ENCODE results near the gene NYAP2. TPM values are rescaled to one million over a fixed set of nuclear protein-coding genes. Genes with fewer than 3 reads are reported as not detected.

Gene NYAP2
- total RNA-seq, 1 experiment from 2014 or later: not detected

GRCh38 chr2:225558399-225559071 lies 159.0 kb downstream of the NYAP2 start:
- no peak for DNase-seq (ENCODE audit: low spot score)

GRCh38 chr2:225559072-225559415 lies 159.5 kb downstream of the NYAP2 start:
- no peak for DNase-seq (ENCODE audit: low spot score)

GRCh38 chr2:225566798-225567197 lies 167.3 kb downstream of the NYAP2 start:
- DNase-seq (ENCODE audit: low spot score): no peak

GRCh38 chr2:225569995-225570394 lies 170.5 kb downstream of the NYAP2 start:
- DNase-seq (ENCODE audit: low spot score): no peak

- no peak for DNase-seq (ENCODE audit: low spot score)
Observed at GRCh38 chr2:225573603-225574002, 174.1 kb downstream of the NYAP2 start.

GRCh38 chr2:225574582-225575138 lies 175.2 kb downstream of the NYAP2 start:
- DNase-seq (ENCODE audit: low spot score): no peak

GRCh38 chr2:225581135-225581534 lies 181.6 kb downstream of the NYAP2 start:
- DNase-seq (ENCODE audit: low spot score): no peak

- no peak for DNase-seq (ENCODE audit: low spot score)
Observed at GRCh38 chr2:225581906-225582305, 182.4 kb downstream of the NYAP2 start.

GRCh38 chr2:225582355-225583116 lies 183.0 kb downstream of the NYAP2 start:
- DNase-seq (ENCODE audit: low spot score): no peak

- DNase-seq (ENCODE audit: low spot score): no peak
Observed at GRCh38 chr2:225584796-225585195, 185.3 kb downstream of the NYAP2 start.

GRCh38 chr2:225590932-225591331 lies 191.4 kb downstream of the NYAP2 start:
- DNase-seq (ENCODE audit: low spot score): no peak

GRCh38 chr2:225597911-225598310 lies 198.4 kb downstream of the NYAP2 start:
- DNase-seq (ENCODE audit: low spot score): no peak

- DNase-seq (ENCODE audit: low spot score): no peak
Observed at GRCh38 chr2:225598426-225598825, 198.9 kb downstream of the NYAP2 start.

- no peak for DNase-seq (ENCODE audit: low spot score)
Observed at GRCh38 chr2:225598897-225599296, 199.4 kb downstream of the NYAP2 start.

GRCh38 chr2:225599856-225600255 lies 200.3 kb downstream of the NYAP2 start:
- DNase-seq (ENCODE audit: low spot score): no peak

- DNase-seq (ENCODE audit: low spot score): no peak
Observed at GRCh38 chr2:225600444-225600843, 200.9 kb downstream of the NYAP2 start.

- DNase-seq (ENCODE audit: low spot score): no peak
Observed at GRCh38 chr2:225600865-225601264, 201.4 kb downstream of the NYAP2 start.

- DNase-seq (ENCODE audit: low spot score): no peak
Observed at GRCh38 chr2:225602205-225602604, 202.7 kb downstream of the NYAP2 start.

GRCh38 chr2:225608136-225608535 lies 208.6 kb downstream of the NYAP2 start:
- no peak for DNase-seq (ENCODE audit: low spot score)

- DNase-seq (ENCODE audit: low spot score): no peak
Observed at GRCh38 chr2:225612636-225613035, 213.1 kb downstream of the NYAP2 start.

- no peak for DNase-seq (ENCODE audit: low spot score)
Observed at GRCh38 chr2:225614915-225615314, 215.4 kb downstream of the NYAP2 start.

- DNase-seq (ENCODE audit: low spot score): no peak
Observed at GRCh38 chr2:225615514-225615913, 216.0 kb downstream of the NYAP2 start.

GRCh38 chr2:225616372-225616771 lies 216.9 kb downstream of the NYAP2 start:
- no peak for DNase-seq (ENCODE audit: low spot score)
